ENCODE results near the gene YPEL1. TPM values are rescaled to one million over a fixed set of nuclear protein-coding genes. Genes with fewer than 3 reads are reported as not detected.
A peak's percentile ranks its signal among the peaks of the same experiment; 100 is the strongest.

YPEL1 gene
- total and polyA plus RNA-seq, 2 of the 13 experiments (the other 11 are each of a cell fraction or from before 2014, with no cell fraction given) = 0.33 to 2.5 TPM

- TF ChIP-seq CREM (IDR thresholded peaks at IDR 0.05) (no peak), CREM (CRISPR knock-in tag; IDR thresholded peaks at IDR 0.05) (no peak), DRAP1 (CRISPR knock-in tag; IDR thresholded peaks at IDR 0.05) (no peak)
Measured at GRCh38 chr22:21779444-21779843, 43.9 kb upstream of the YPEL1 start (continued).

DNA sequence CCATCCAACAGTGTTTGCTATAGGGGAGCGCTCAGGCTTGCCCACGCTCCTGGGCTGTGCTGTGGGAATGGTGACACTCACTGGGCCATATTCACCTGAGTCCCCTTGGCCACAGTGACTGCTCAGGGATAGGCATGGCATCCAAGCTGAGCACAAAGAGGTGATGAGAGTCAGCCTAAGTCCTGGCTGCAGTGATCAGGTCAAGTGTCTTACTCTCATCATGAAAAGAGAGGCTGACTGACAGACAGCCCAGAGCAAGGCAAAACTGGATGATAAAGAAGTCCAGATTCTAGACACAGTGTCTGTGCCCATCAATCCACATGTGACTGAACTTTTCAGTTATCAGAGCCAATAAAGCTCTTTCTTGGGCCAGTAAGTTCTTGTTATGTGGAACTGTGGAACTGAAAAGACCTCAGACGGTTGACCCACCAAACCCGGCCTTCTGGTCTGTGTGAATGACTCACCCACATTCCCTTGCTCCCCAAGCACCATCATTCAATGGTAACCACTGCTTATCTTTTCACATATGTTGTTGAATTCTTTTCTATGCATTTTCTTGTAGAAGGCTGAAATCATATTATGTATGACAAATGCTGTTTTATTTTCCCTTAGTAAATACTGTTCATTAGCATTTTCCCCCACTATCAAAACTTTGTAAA is 43.2 kb upstream of the YPEL1 start:
- intact Hi-C loops (cut with micrococcal nuclease; ENCODE audit: unreplicated experiment) = no loop called here
- in situ Hi-C loops (cut with HindIII; ENCODE audit: extremely low pct_ligation_motif_present, low pct_unique_long_range_greater_than_20kb) = no loop called here
- Histone ChIP-seq H3K9ac (ENCODE audit: insufficient read depth, low read depth, low read length) (no peak overlapping the region), H3K4me2 (ENCODE audit: low read depth, low read length) (no peak overlapping the region), H3K4me1 (ENCODE audit: insufficient read depth, low read length) (no peaks in the 10 kb centered on the region), H3K9me3 (ENCODE audit: low read length) (no peaks in the 10 kb centered on the region), H3K27ac (ENCODE audit: extremely low read length, insufficient read depth, low read length) (no peak overlapping the region), H3K4me3 (replicated peaks in 1 of 3; ENCODE audit: insufficient read depth in 1 of 3, low read depth in 2 of 3, low read length in 3 of 3) (no peak overlapping the region), H2AFZ (ENCODE audit: low read length) (no peak overlapping the region), H3K79me2 (ENCODE audit: insufficient read depth, low read length) (no peaks in the 10 kb centered on the region), H3K27me3 (ENCODE audit: control insufficient read depth in 1 of 2, insufficient read depth in 2 of 2, low read length in 2 of 2) (no peaks in the 10 kb centered on the region), H4K20me1 (ENCODE audit: insufficient read depth, low read length) (no peaks in the 10 kb centered on the region), H3K36me3 (replicated peaks in 1 of 2; ENCODE audit: control insufficient read depth in 1 of 2, insufficient read depth in 2 of 2, low read length in 2 of 2) (peaks cover 11 to 54% of the 10 kb centered on the region in 2 experiments)
- DNase-seq (ENCODE audit: low spot score) (no peak), ATAC-seq (no peak; the same call in 2 of the 3 replicates), FAIRE-seq (no peak)
- CTCF ChIA-PET (ENCODE audit: low intra/inter-chr PET ratio, low total read pairs) = no interaction called here
- BruUV-seq (replicated peaks) = TSS peak; percentile 20
- WGBS (ENCODE audit: low lambda C conversion rate) = 94% methylated on average over 4 of the region's 4 CpGs
- POLR2A ChIA-PET = no interaction called here
- no peak for TF ChIP-seq ZKSCAN5 (CRISPR knock-in tag; IDR thresholded peaks at IDR 0.05)
- no peak for TF ChIP-seq SATB2 (CRISPR knock-in tag; IDR thresholded peaks at IDR 0.05)
- no peak for TF ChIP-seq ZNF282 (IDR thresholded peaks at IDR 0.05; ENCODE audit: partially characterized antibody)
- TF ChIP-seq ZNF331 (CRISPR knock-in tag; IDR thresholded peaks at IDR 0.05) = no peak
- no peak for TF ChIP-seq ARID2 (CRISPR knock-in tag; IDR thresholded peaks at IDR 0.05; ENCODE audit: borderline replicate concordance)
- TF ChIP-seq, protein P1, sequence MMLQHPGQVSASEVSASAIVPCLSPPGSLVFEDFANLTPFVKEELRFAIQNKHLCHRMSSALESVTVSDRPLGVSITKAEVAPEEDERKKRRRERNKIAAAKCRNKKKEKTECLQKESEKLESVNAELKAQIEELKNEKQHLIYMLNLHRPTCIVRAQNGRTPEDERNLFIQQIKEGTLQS (CRISPR knock-in tag; IDR thresholded peaks at IDR 0.05) = no peak
- TF ChIP-seq ZNF775 (CRISPR knock-in tag; IDR thresholded peaks at IDR 0.05; ENCODE audit: borderline replicate concordance) = no peak
- TF ChIP-seq, protein P2, sequence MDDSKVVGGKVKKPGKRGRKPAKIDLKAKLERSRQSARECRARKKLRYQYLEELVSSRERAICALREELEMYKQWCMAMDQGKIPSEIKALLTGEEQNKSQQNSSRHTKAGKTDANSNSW (CRISPR knock-in tag; IDR thresholded peaks at IDR 0.05; ENCODE audit: borderline replicate concordance) = no peak
- no peak for TF ChIP-seq EED (CRISPR knock-in tag; IDR thresholded peaks at IDR 0.05)
- no peak for TF ChIP-seq ZSCAN29 (CRISPR knock-in tag; conservative IDR thresholded peaks at IDR 0.05)
- no peak for TF ChIP-seq MED8 (CRISPR knock-in tag; IDR thresholded peaks at IDR 0.05; ENCODE audit: insufficient replicate concordance)

Data from HepG2 (cell line).